Measurements from ENCODE around the gene CD82. TPM values are rescaled to one million over a fixed set of nuclear protein-coding genes. Genes with fewer than 3 reads are reported as not detected.

Gene CD82
- total RNA-seq, 1 experiment from 2014 or later: 4.5 TPM

GRCh38 chr11:44570411-44571155 lies 5.1 kb downstream of the CD82 start:
- H3K9me3 Mint-ChIP-seq: no peaks in the 10 kb centered on the region; a peak in 1 of 5 replicates
- Histone ChIP-seq H3T11ph (ENCODE audit: low read length) (no peak overlapping the region), H3K79me1 (ENCODE audit: insufficient read depth, low read depth, low read length, poor library complexity, severe bottlenecking) (no peaks in the 10 kb centered on the region), H2AFZ (ENCODE audit: low read length) (no peak overlapping the region), H2BK15ac (ENCODE audit: low read depth, low read length) (no peak overlapping the region), H3K4ac (ENCODE audit: low read depth, low read length) (no peak overlapping the region), H3K9me3 (ENCODE audit: control insufficient read depth, low read depth, low read length) (no peaks in the 10 kb centered on the region), H2BK120ac (ENCODE audit: low read depth, low read length, poor library complexity, severe bottlenecking) (no peak overlapping the region), H2BK5ac (ENCODE audit: insufficient read length, low read length) (no peak overlapping the region), H3K23ac (ENCODE audit: insufficient read length, low read depth, low read length) (no peak overlapping the region), H3K9ac (ENCODE audit: extremely low read depth, insufficient read length, low read length) (no peak overlapping the region), H2AK5ac (ENCODE audit: insufficient read length, low read length) (no peak overlapping the region), H3K4me1 (ENCODE audit: insufficient read depth, low read length) (no peaks in the 10 kb centered on the region; the same call in 1 of the 2 replicates), H3K79me2 (ENCODE audit: insufficient read depth, low read length) (no peaks in the 10 kb centered on the region), H4K20me1 (ENCODE audit: control insufficient read depth, insufficient read depth, insufficient read length) (no peaks in the 10 kb centered on the region), H3K18ac (ENCODE audit: insufficient read length, low read depth, low read length) (no peak overlapping the region), H3K4me2 (ENCODE audit: insufficient read depth, insufficient read length, low read length) (no peak overlapping the region), H4K5ac (ENCODE audit: insufficient read length, low read depth, low read length) (no peak overlapping the region), H2BK20ac (ENCODE audit: low read depth, low read length, poor library complexity, severe bottlenecking) (no peak overlapping the region), H4K91ac (ENCODE audit: insufficient read length, low read depth, low read length) (no peak overlapping the region), H3K56ac (ENCODE audit: insufficient read length, low read depth, low read length) (no peak overlapping the region), H3K14ac (ENCODE audit: insufficient read depth, low read length) (no peak overlapping the region), H2BK12ac (ENCODE audit: insufficient read length, low read depth, low read length) (no peak overlapping the region), H4K8ac (replicated peaks; ENCODE audit: insufficient read length, low read depth, low read length) (no peak overlapping the region), H3K27ac (ENCODE audit: insufficient read length, low read depth, low read length) (no peak overlapping the region), H3K23me2 (ENCODE audit: insufficient read length, low read depth, low read length, poor library complexity, severe bottlenecking) (peaks cover 3% of the 10 kb centered on the region), H3K27me3 (ENCODE audit: insufficient read depth, low read length) (no peaks in the 10 kb centered on the region; the same call in 1 of the 2 replicates)
- no peaks in the 10 kb centered on the region; a peak in 1 of 7 replicates for H3K36me3 Mint-ChIP-seq (ENCODE audit: insufficient read depth in 1 of 3, low read depth in 3 of 3)
- WGBS (ENCODE audit: extremely low coverage, insufficient read length, low lambda C conversion rate): no CpG with 5 or more reads among the region's 10 CpGs
- H3K4me3 Mint-ChIP-seq: no peak overlapping the region
- no peak for TF ChIP-seq CTCF (conservative IDR thresholded peaks at IDR 0.05)
- no peak overlapping the region for H3K27ac Mint-ChIP-seq
- H3K4me1 Mint-ChIP-seq: peaks cover 33 to 37% of the 10 kb centered on the region in 2 experiments
- H3K27me3 Mint-ChIP-seq (ENCODE audit: low read depth): peaks cover 34% of the 10 kb centered on the region
- DNase-seq: no peak
